COR-L47 (cell line): ENCODE measurements around the gene PRRG2.

Experiments used
- DNase-seq: peaks from one replicate; lab custom pipeline; 2025; lab: John Stamatoyannopoulos, UW

The PRRG2 gene

GRCh38 chr19:49557641-49558325 is 23.3 kb upstream of the PRRG2 start:
- DNase-seq = no peak

GRCh38 chr19:49558591-49558990 is 22.5 kb upstream of the PRRG2 start:
- DNase-seq = no peak

- DNase-seq = no peak
Measured at GRCh38 chr19:49559443-49559842, 21.7 kb upstream of the PRRG2 start.

- no peak for DNase-seq
Measured at GRCh38 chr19:49559928-49560327, 21.2 kb upstream of the PRRG2 start.

- DNase-seq = no peak
Measured at GRCh38 chr19:49560358-49560900, 20.7 kb upstream of the PRRG2 start.

- DNase-seq = no peak
Measured at GRCh38 chr19:49564616-49565045, 16.5 kb upstream of the PRRG2 start.

- no peak for DNase-seq
Measured at GRCh38 chr19:49565261-49565660, 15.9 kb upstream of the PRRG2 start.

- DNase-seq = no peak
Measured at GRCh38 chr19:49566302-49566701, 14.8 kb upstream of the PRRG2 start.

GRCh38 chr19:49567861-49568441 is 13.2 kb upstream of the PRRG2 start:
- no peak for DNase-seq

GRCh38 chr19:49570138-49570856 is 10.8 kb upstream of the PRRG2 start:
- DNase-seq = peak; percentile 80

GRCh38 chr19:49570997-49571676 is 10.0 kb upstream of the PRRG2 start:
- peak; percentile 6 for DNase-seq

- DNase-seq = no peak
Measured at GRCh38 chr19:49573009-49573408, 8.1 kb upstream of the PRRG2 start.

GRCh38 chr19:49573425-49573824 is 7.7 kb upstream of the PRRG2 start:
- DNase-seq = no peak

GRCh38 chr19:49574206-49574755 is 6.8 kb upstream of the PRRG2 start:
- no peak for DNase-seq

- no peak for DNase-seq
Measured at GRCh38 chr19:49579193-49579592, 1.9 kb upstream of the PRRG2 start.

- DNase-seq = no peak
Measured at GRCh38 chr19:49579947-49580263, 1.2 kb upstream of the PRRG2 start.

GRCh38 chr19:49580264-49581006 is 681 bp upstream of the PRRG2 start, which contains the start of gene NOSIP:
TSS of gene NOSIP (minus strand) at chr19:49580556. CDS start at chr19:49560691, 19,865 bp downstream.
- DNase-seq = peak; percentile 94

- no peak for DNase-seq
Measured at GRCh38 chr19:49583239-49583638, 2.1 kb downstream of the PRRG2 start.

- DNase-seq = peak; percentile 76
Measured at GRCh38 chr19:49585023-49585422, 3.9 kb downstream of the PRRG2 start.

GRCh38 chr19:49587227-49587626 is 6.1 kb downstream of the PRRG2 start:
- no peak for DNase-seq

- no peak for DNase-seq
Measured at GRCh38 chr19:49588365-49589122, 7.4 kb downstream of the PRRG2 start.
